Neural cell (in vitro differentiated cells): ENCODE results near the gene STAT4.

Experiments used
- CTCF ChIP-seq: fragments of 450-650 bp; IDR thresholded peaks from 2 replicates; pipeline ENCODE4 v1.5.1; 2014; ENCODE audit warnings: antibody characterized with exemption, mild to moderate bottlenecking, moderate library complexity; ENCODE audit not compliant: poor library complexity, severe bottlenecking
- EZH2 ChIP-seq: fragments of 200-600, 300-800 bp; shearing (Covaris generic), sonication (generic); IDR thresholded peaks from 2 replicates; pipeline ENCODE4 v1.6.1; 2014; ENCODE audit warnings: antibody characterized with exemption, low read length, borderline replicate concordance, mild to moderate bottlenecking; ENCODE audit not compliant: insufficient read depth, poor library complexity, severe bottlenecking
- MXI1 ChIP-seq: fragments of 450-650 bp; conservative IDR thresholded peaks from 2 replicates; pipeline ENCODE4 v1.6.1; 2014; ENCODE audit warnings: antibody characterized with exemption, mild to moderate bottlenecking; ENCODE audit not compliant: poor library complexity, severe bottlenecking
- POLR2AphosphoS5 ChIP-seq: IDR thresholded peaks from 2 replicates; pipeline ENCODE4 v1.6.1; 2012
- RAD21 ChIP-seq: fragments of 450-650 bp; conservative IDR thresholded peaks from 2 replicates; pipeline ENCODE4 v1.6.1; 2014; ENCODE audit warnings: antibody characterized with exemption, mild to moderate bottlenecking, moderate library complexity
- REST ChIP-seq: IDR thresholded peaks from 2 replicates; pipeline ENCODE4 v1.6.1; 2012; ENCODE audit warnings: borderline replicate concordance
- SMC3 ChIP-seq: fragments of 450-650 bp; conservative IDR thresholded peaks from 2 replicates; pipeline ENCODE4 v1.6.1; 2014; ENCODE audit warnings: antibody characterized with exemption, mild to moderate bottlenecking, moderate library complexity; ENCODE audit not compliant: poor library complexity
- TAF1 ChIP-seq: IDR thresholded peaks from 2 replicates; pipeline ENCODE4 v1.6.1; 2012; ENCODE audit warnings: low read depth

- no peak for TF ChIP-seq CTCF
- no peak for TF ChIP-seq POLR2AphosphoS5
- no peak for TF ChIP-seq TAF1
- TF ChIP-seq MXI1 = no peak
- no peak for TF ChIP-seq EZH2
- no peak for TF ChIP-seq REST
- TF ChIP-seq RAD21 = no peak
- no peak for TF ChIP-seq SMC3
These were observed 132.1 kb downstream of the STAT4 start for GRCh38 chr2:191018643-191019119.
